HEK293 (cell line): ENCODE results near the gene GNAZ.

Experiments
- CTCF ChIA-PET: fragments of 350-600 bp; formaldehyde crosslinking; extraction: SDS; loops from one replicate; lab custom pipeline; 2021; ENCODE audit warnings: antibody characterized with exemption; lab: Yijun Ruan, JAX
- POLR2A ChIA-PET: fragments of 300-600 bp; formaldehyde crosslinking; extraction: SDS; loops from one replicate; lab custom pipeline; 2020; ENCODE audit warnings: antibody characterized with exemption, inconsistent platforms; lab: Yijun Ruan, JAX
- H3K27ac ChIP-seq: fragments of 200-500 bp; sonication (Bioruptor generic); 2 replicates; pipeline ENCODE4 v1.5.1; 2014; ENCODE audit warnings: low read depth, low read length, control low read depth, inconsistent platforms; ENCODE audit errors: extremely low read depth
- H3K36me3 ChIP-seq, 2 experiments: fragments of 200-500 bp in 1 of 2; sonication (Bioruptor generic) in 1 of 2; 1 replicate in 1 of 2; 2 replicates in 1 of 2; pipeline ENCODE4 v1.5.1; 2014 to 2017; ENCODE audit warnings: inconsistent platforms in 2 of 2, low read length in 2 of 2; ENCODE audit not compliant: control insufficient read depth in 2 of 2, insufficient read depth in 1 of 2
- H3K4me1 ChIP-seq: fragments of 200-500 bp; sonication (Bioruptor generic); 2 replicates; pipeline ENCODE4 v1.5.1; 2014; ENCODE audit warnings: mild to moderate bottlenecking, low read length, inconsistent platforms; ENCODE audit not compliant: control insufficient read depth, insufficient read depth
- H3K4me3 ChIP-seq: 2 replicates; pipeline ENCODE4 v1.5.1; 2011; ENCODE audit warnings: low read depth, mild to moderate bottlenecking, control low read depth, low read length, moderate library complexity
- H3K9me3 ChIP-seq: fragments of 200-500 bp; sonication (Bioruptor generic); 2 replicates; pipeline ENCODE4 v1.5.1; 2014; ENCODE audit warnings: low read depth, low read length, inconsistent platforms; ENCODE audit not compliant: control insufficient read depth, insufficient read depth
- BCL11A ChIP-seq: fragments of 450-650 bp; formaldehyde crosslinking; IDR thresholded peaks from 2 replicates; pipeline ENCODE4 v1.5.1; 2016; ENCODE audit warnings: low read depth, missing biosample characterization, missing genetic modification characterization
- BCL11B ChIP-seq: fragments of 450-650 bp; formaldehyde crosslinking; IDR thresholded peaks from 2 replicates; pipeline ENCODE4 v1.5.1; 2016; ENCODE audit warnings: low read depth, missing biosample characterization, missing genetic modification characterization
- EGR2 ChIP-seq: fragments of 450-650 bp; formaldehyde crosslinking; IDR thresholded peaks from 2 replicates; pipeline ENCODE4 v1.5.1; 2016; ENCODE audit warnings: low read depth, missing biosample characterization, missing genetic modification characterization
- GLI2 ChIP-seq: fragments of 450-650 bp; formaldehyde crosslinking; IDR thresholded peaks from 2 replicates; pipeline ENCODE4; 2017; ENCODE audit warnings: missing biosample characterization, missing genetic modification characterization, low read depth, borderline replicate concordance
- GLIS2 ChIP-seq: fragments of 450-650 bp; formaldehyde crosslinking; IDR thresholded peaks from 2 replicates; pipeline ENCODE4 v1.5.1; 2016; ENCODE audit warnings: missing biosample characterization, missing genetic modification characterization
- KLF10 ChIP-seq: fragments of 450-650 bp; IDR thresholded peaks from 2 replicates; pipeline ENCODE4 v1.5.1; 2018; ENCODE audit warnings: missing biosample characterization, mild to moderate bottlenecking, missing genetic modification characterization
- WT1 ChIP-seq: fragments of 450-650 bp; formaldehyde crosslinking; IDR thresholded peaks from 2 replicates; pipeline ENCODE4 v1.5.1; 2016; ENCODE audit warnings: missing biosample characterization, missing genetic modification characterization
- YY2 ChIP-seq: fragments of 450-650 bp; formaldehyde crosslinking; IDR thresholded peaks from 2 replicates; pipeline ENCODE4 v1.5.1; 2016; ENCODE audit warnings: missing biosample characterization, missing genetic modification characterization
- ZBTB6 ChIP-seq: fragments of 450-650 bp; formaldehyde crosslinking; IDR thresholded peaks from 2 replicates; pipeline ENCODE4 v1.5.1; 2017; ENCODE audit warnings: missing biosample characterization, missing genetic modification characterization
- ZFHX2 ChIP-seq: fragments of 450-650 bp; formaldehyde crosslinking; conservative IDR thresholded peaks from 2 replicates; pipeline ENCODE4 v1.5.1; 2016; ENCODE audit warnings: missing biosample characterization, missing genetic modification characterization
- ZNF114 ChIP-seq: fragments of 450-650 bp; formaldehyde crosslinking; IDR thresholded peaks from 2 replicates; pipeline ENCODE4 v1.5.0; 2017; ENCODE audit warnings: missing biosample characterization, missing genetic modification characterization
- ZNF140 ChIP-seq: fragments of 450-650 bp; formaldehyde crosslinking; IDR thresholded peaks from 2 replicates; pipeline ENCODE4 v1.5.1; 2016; ENCODE audit warnings: missing biosample characterization, missing genetic modification characterization
- ZNF155 ChIP-seq: fragments of 450-650 bp; formaldehyde crosslinking; IDR thresholded peaks from 2 replicates; pipeline ENCODE4 v1.5.1; 2016; ENCODE audit warnings: missing biosample characterization, missing genetic modification characterization
- ZNF214 ChIP-seq: fragments of 450-650 bp; formaldehyde crosslinking; IDR thresholded peaks from 2 replicates; pipeline ENCODE4 v1.5.1; 2017; ENCODE audit warnings: missing biosample characterization, mild to moderate bottlenecking, missing genetic modification characterization, borderline replicate concordance
- ZNF221 ChIP-seq: fragments of 450-650 bp; formaldehyde crosslinking; IDR thresholded peaks from 2 replicates; pipeline ENCODE4 v1.5.1; 2017; ENCODE audit warnings: missing biosample characterization, missing genetic modification characterization, borderline replicate concordance
- ZNF37A ChIP-seq: fragments of 450-650 bp; IDR thresholded peaks from 2 replicates; pipeline ENCODE4 v1.5.1; 2018; ENCODE audit warnings: missing biosample characterization, missing genetic modification characterization
- ZNF394 ChIP-seq: fragments of 450-650 bp; formaldehyde crosslinking; IDR thresholded peaks from 2 replicates; pipeline ENCODE4 v1.5.1; 2016; ENCODE audit warnings: missing biosample characterization, missing genetic modification characterization, mild to moderate bottlenecking, moderate library complexity, borderline replicate concordance
- ZNF473 ChIP-seq: fragments of 450-650 bp; formaldehyde crosslinking; IDR thresholded peaks from 2 replicates; pipeline ENCODE4 v1.5.1; 2017; ENCODE audit warnings: missing biosample characterization, missing genetic modification characterization
- ZNF585B ChIP-seq: fragments of 450-650 bp; formaldehyde crosslinking; IDR thresholded peaks from 2 replicates; pipeline ENCODE4 v1.5.1; 2016; ENCODE audit warnings: missing biosample characterization, missing genetic modification characterization
- ZNF701 ChIP-seq: fragments of 450-650 bp; formaldehyde crosslinking; IDR thresholded peaks from 2 replicates; pipeline ENCODE4 v1.5.1; 2016; ENCODE audit warnings: missing biosample characterization, missing genetic modification characterization
- ZNF768 ChIP-seq: fragments of 450-650 bp; formaldehyde crosslinking; IDR thresholded peaks from 2 replicates; pipeline ENCODE4 v1.5.1; 2018; ENCODE audit warnings: missing biosample characterization, mild to moderate bottlenecking, missing genetic modification characterization
- TF ChIP-seq, protein P1 (sequence below): fragments of 450-650 bp; formaldehyde crosslinking; IDR thresholded peaks from 2 replicates; pipeline ENCODE4 v1.5.1; 2016; ENCODE audit warnings: missing biosample characterization, missing genetic modification characterization
- TF ChIP-seq, protein P2 (sequence below): fragments of 450-650 bp; formaldehyde crosslinking; IDR thresholded peaks from 2 replicates; pipeline ENCODE4 v1.5.1; 2016; ENCODE audit warnings: missing biosample characterization, missing genetic modification characterization

Gene GNAZ

DNA sequence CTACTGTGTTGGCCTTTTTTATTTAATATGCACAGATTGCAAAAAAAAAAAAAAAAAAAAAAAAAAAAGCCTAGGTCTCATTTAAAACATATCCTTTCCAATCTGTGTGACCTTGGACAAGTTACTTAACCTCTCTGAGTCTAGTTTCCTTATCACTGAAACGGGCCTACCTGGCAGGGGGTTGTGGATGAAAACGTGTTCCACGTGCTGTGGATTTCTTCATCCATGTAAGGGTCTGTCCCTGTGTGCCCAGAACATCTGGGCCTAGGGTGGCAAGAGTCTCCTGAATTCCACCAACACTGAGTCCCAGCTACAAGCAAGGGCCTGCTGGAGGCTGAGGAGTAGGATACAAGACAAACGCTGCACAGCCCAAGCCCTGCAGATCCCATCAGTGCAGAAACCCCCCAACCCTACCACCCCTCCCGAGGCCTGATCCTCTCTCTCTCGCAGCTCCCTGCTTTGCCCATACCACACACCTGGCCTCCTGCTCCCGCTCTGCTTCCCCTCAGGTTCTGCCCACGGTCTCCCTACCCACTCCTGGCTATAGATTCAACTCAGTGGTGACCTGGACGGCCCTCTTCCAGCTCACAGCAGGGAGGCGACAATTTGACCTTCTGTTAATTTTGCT, 4.7 kb upstream of the GNAZ start:
- H3K27ac ChIP-seq, result no peak overlapping the region

DNA sequence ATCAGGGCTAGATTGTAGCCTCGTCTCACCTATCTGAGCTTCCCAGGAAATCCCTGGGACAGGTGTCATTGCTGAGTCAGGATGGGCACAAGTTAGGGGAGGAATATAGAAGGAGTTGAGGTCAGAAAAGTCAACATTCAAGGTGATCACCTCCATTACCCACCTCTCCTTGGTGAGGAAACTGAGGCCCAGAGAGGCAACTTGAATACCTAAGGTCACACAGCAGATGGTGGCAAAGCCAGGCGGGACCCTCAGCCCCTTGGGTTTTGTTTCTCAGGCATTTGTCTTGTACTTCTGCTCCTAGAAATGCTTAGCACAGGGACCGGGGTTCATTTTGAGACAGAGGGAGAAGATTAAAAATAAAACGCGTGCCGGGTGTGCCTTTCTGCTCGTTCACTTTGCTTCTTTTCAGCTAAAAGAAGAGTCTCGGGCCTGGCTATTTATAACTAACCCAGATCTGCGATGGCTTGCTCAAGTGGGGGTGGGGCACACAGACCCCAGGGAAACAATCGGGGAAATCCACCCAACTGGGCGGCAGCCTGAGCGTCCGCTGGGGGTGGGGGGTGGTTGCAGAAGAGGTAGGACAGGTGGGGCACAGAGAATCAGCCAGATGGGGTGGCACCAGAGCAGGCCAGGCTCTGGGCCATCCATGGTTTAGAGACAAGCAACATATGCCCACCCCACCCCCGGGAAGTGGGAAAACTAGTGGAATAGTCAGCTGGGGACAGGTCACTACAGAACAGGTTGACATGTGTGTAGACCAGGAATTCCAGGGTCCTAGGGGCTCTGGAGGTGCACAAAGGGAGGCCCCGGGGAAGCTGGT, 3.9 kb upstream of the GNAZ start:
- Histone ChIP-seq H3K9me3 (no peaks in the 10 kb centered on the region), H3K4me3 (no peak overlapping the region), H3K27ac (no peak overlapping the region), H3K36me3 (no peaks in the 10 kb centered on the region), H3K4me1 (peaks cover 3% of the 10 kb centered on the region; the same call in 1 of the 2 replicates)
- ChIA-PET POLR2A (no interaction called here), CTCF (interaction anchor here (0.7 kb wide), 1 partner anchor 22 kb away, joined by 3 read pairs; no protein-coding TSS in a partner anchor)
- 0 out of 2 replicates have a peak, but pooled peaks have one; percentile 16 for TF ChIP-seq ZNF768
- no peak for TF ChIP-seq GLIS2 (tag by site-specific recombination)

More for the DNA sequence above, 4.7 kb upstream of the GNAZ start:
- Histone ChIP-seq H3K4me1 (peaks cover 3% of the 10 kb centered on the region; the same call in 1 of the 2 replicates), H3K4me3 (no peak overlapping the region), H3K36me3 (no peaks in the 10 kb centered on the region), H3K9me3 (no peaks in the 10 kb centered on the region)
- POLR2A ChIA-PET, result no interaction called here
- no peak for TF ChIP-seq GLI2 (tag by site-specific recombination)
- TF ChIP-seq EGR2, result 0 out of 2 replicates have a peak, but pooled peaks have one; percentile 8
- CTCF ChIA-PET, result interaction anchor here (0.6 kb wide), 1 partner anchor 705 kb away, joined by 3 read pairs; no protein-coding TSS in a partner anchor

GRCh38 chr22:23067023-23067650, 3.2 kb upstream of the GNAZ start:
- ChIA-PET POLR2A (no interaction called here), CTCF (interaction anchor here (0.7 kb wide), 1 partner anchor 22 kb away, joined by 3 read pairs; no protein-coding TSS in a partner anchor)
- Histone ChIP-seq H3K27ac (no peak overlapping the region), H3K9me3 (no peaks in the 10 kb centered on the region), H3K36me3 (no peaks in the 10 kb centered on the region), H3K4me1 (peaks cover 3% of the 10 kb centered on the region; the same call in 1 of the 2 replicates), H3K4me3 (no peak overlapping the region)
- TF ChIP-seq BCL11B, result no peak
- no peak for TF ChIP-seq ZNF701
- no peak for TF ChIP-seq ZNF221 (tag by site-specific recombination)
- no peak for TF ChIP-seq ZNF214 (tag by site-specific recombination)
- TF ChIP-seq ZFHX2 (tag by site-specific recombination), result no peak
- no peak for TF ChIP-seq ZBTB6 (tag by site-specific recombination)
- TF ChIP-seq, protein P1, sequence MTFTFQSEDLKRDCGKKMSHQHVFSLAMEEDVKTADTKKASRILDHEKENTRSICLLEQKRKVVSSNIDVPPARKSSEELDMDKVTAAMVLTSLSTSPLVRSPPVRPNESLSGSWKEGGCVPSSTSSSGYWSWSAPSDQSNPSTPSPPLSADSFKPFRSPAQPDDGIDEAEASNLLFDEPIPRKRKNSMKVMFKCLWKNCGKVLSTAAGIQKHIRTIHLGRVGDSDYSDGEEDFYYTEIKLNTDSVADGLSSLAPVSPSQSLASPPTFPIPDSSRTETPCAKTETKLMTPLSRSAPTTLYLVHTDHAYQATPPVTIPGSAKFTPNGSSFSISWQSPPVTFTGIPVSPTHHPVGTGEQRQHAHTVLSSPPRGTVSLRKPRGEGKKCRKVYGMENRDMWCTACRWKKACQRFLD (tag by site-specific recombination), result no peak
- no peak for TF ChIP-seq ZNF114
- no peak for TF ChIP-seq ZNF37A (tag by site-specific recombination)
- TF ChIP-seq ZNF155 (tag by site-specific recombination), result no peak
- TF ChIP-seq BCL11A, result no peak
- TF ChIP-seq, protein P2, sequence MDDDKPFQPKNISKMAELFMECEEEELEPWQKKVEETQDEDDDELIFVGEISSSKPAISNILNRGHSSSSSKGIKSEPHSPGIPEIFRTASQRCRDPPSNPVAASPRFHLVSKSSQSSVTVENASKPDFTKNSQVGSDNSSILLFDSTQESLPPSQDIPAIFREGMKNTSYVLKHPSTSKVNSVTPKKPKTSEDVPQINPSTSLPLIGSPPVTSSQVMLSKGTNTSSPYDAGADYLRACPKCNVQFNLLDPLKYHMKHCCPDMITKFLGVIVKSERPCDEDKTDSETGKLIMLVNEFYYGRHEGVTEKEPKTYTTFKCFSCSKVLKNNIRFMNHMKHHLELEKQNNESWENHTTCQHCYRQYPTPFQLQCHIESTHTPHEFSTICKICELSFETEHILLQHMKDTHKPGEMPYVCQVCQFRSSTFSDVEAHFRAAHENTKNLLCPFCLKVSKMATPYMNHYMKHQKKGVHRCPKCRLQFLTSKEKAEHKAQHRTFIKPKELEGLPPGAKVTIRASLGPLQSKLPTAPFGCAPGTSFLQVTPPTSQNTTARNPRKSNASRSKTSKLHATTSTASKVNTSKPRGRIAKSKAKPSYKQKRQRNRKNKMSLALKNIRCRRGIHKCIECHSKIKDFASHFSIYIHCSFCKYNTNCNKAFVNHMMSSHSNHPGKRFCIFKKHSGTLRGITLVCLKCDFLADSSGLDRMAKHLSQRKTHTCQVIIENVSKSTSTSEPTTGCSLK (tag by site-specific recombination), result no peak
- TF ChIP-seq KLF10 (tag by site-specific recombination), result no peak
- no peak for TF ChIP-seq ZNF140 (tag by site-specific recombination)
- TF ChIP-seq ZNF585B, result no peak
- TF ChIP-seq YY2 (tag by site-specific recombination), result no peak
- TF ChIP-seq WT1 (tag by site-specific recombination), result no peak
- TF ChIP-seq ZNF394 (tag by site-specific recombination), result no peak
- no peak for TF ChIP-seq ZNF473 (tag by site-specific recombination)
